ENCODE measurements around the gene MYH9. TPM values are rescaled to one million over a fixed set of nuclear protein-coding genes. Genes with fewer than 3 reads are reported as not detected.
"Not testable (repeated sequence)": the region's sequence is repeated elsewhere in the genome, so short reads cannot be mapped to it uniquely, and the experiment has no call there.

Gene MYH9
- total RNA-seq, 1 experiment from 2014 or later, result 758 TPM

GRCh38 chr22:36424901-36425579 lies 37.3 kb upstream of the MYH9 start:
- no peak for DNase-seq
- Histone ChIP-seq H3F3A (ENCODE audit: insufficient read depth, low read depth) (peaks cover 20% of the 10 kb centered on the region), H2AFZ (no peak overlapping the region), H3K27me3 (ENCODE audit: insufficient read depth, low read depth) (no peaks in the 10 kb centered on the region), H3K4me1 (replicated peaks; ENCODE audit: insufficient read depth) (peaks cover 20% of the 10 kb centered on the region), H4K20me1 (ENCODE audit: insufficient read depth) (no peaks in the 10 kb centered on the region), H3K27ac (no peak overlapping the region), H3K9me3 (ENCODE audit: insufficient read depth, low read depth) (no peaks in the 10 kb centered on the region), H3K36me3 (ENCODE audit: low read depth) (no peaks in the 10 kb centered on the region), H3K4me2 (no peak overlapping the region), H3K4me3 (no peak overlapping the region), H3K79me2 (ENCODE audit: low read depth) (no peaks in the 10 kb centered on the region), H3K9me2 (ENCODE audit: insufficient read depth) (no peaks in the 10 kb centered on the region)
- CTCF ChIA-PET, result no interaction called here
- TF ChIP-seq EZH2 (IDR thresholded peaks at IDR 0.05; ENCODE audit: low read depth) (no peak), CTCF (conservative IDR thresholded peaks at IDR 0.05) (no peak)
- POLR2A ChIA-PET (ENCODE audit: unreplicated experiment), result no interaction called here
- intact Hi-C loops (cut with micrococcal nuclease; ENCODE audit: unreplicated experiment), result no loop called here
- no TSS peak for BruUV-seq (replicated peaks)

GRCh38 chr22:36424466-36424865 lies 36.7 kb upstream of the MYH9 start:
- CTCF ChIA-PET, result not testable (repeated sequence)

GRCh38 chr22:36423461-36424404 lies 36.0 kb upstream of the MYH9 start:
- no peak overlapping the region for H3K27ac ChIP-seq
- no peaks in the 10 kb centered on the region for H3K36me3 ChIP-seq (ENCODE audit: low read depth)
- POLR2A ChIA-PET (ENCODE audit: unreplicated experiment), result no interaction called here
- CTCF ChIA-PET, result no interaction called here
- H2AFZ ChIP-seq, result no peak overlapping the region
- no peak for TF ChIP-seq EZH2 (IDR thresholded peaks at IDR 0.05; ENCODE audit: low read depth)
- no peak for TF ChIP-seq CTCF (conservative IDR thresholded peaks at IDR 0.05)
- H3K27me3 ChIP-seq (ENCODE audit: insufficient read depth, low read depth), result no peaks in the 10 kb centered on the region
- peaks cover 33% of the 10 kb centered on the region for H3K4me1 ChIP-seq (replicated peaks; ENCODE audit: insufficient read depth)
- no peak overlapping the region for H3K4me3 ChIP-seq
- no peaks in the 10 kb centered on the region for H3K79me2 ChIP-seq (ENCODE audit: low read depth)
- no peaks in the 10 kb centered on the region for H3K9me2 ChIP-seq (ENCODE audit: insufficient read depth)
- intact Hi-C loops (cut with micrococcal nuclease; ENCODE audit: unreplicated experiment), result no loop called here
- no peaks in the 10 kb centered on the region for H3K9me3 ChIP-seq (ENCODE audit: insufficient read depth, low read depth)
- no peak overlapping the region for H3K4me2 ChIP-seq
- no peak for DNase-seq
- no TSS peak for BruUV-seq (replicated peaks)
- no peaks in the 10 kb centered on the region for H4K20me1 ChIP-seq (ENCODE audit: insufficient read depth)
- H3F3A ChIP-seq (ENCODE audit: insufficient read depth, low read depth), result peaks cover 33% of the 10 kb centered on the region

More at GRCh38 chr22:36424466-36424865, 36.7 kb upstream of the MYH9 start:
- POLR2A ChIA-PET (ENCODE audit: unreplicated experiment); intact Hi-C loops (cut with micrococcal nuclease; ENCODE audit: unreplicated experiment); H3K27ac ChIP-seq; BruUV-seq (replicated peaks); DNase-seq; H3K27me3 ChIP-seq (ENCODE audit: insufficient read depth, low read depth); H3K36me3 ChIP-seq (ENCODE audit: low read depth); H3K9me2 ChIP-seq (ENCODE audit: insufficient read depth); H3K79me2 ChIP-seq (ENCODE audit: low read depth); H3K4me2 ChIP-seq; H4K20me1 ChIP-seq (ENCODE audit: insufficient read depth); H2AFZ ChIP-seq; H3K4me3 ChIP-seq; H3K9me3 ChIP-seq (ENCODE audit: insufficient read depth, low read depth): not testable (repeated sequence)
- peaks cover 26% of the 10 kb centered on the region for H3F3A ChIP-seq (ENCODE audit: insufficient read depth, low read depth)
- H3K4me1 ChIP-seq (replicated peaks; ENCODE audit: insufficient read depth), result peaks cover 26% of the 10 kb centered on the region
